Measurements from ENCODE around the gene RBM5.

Gene RBM5

GRCh38 chr3:50162034-50162883 is 73.5 kb downstream of the RBM5 start:
- no peak for DNase-seq

- no peak for DNase-seq
Observed at GRCh38 chr3:50163572-50164455, 75.1 kb downstream of the RBM5 start.

DNA sequence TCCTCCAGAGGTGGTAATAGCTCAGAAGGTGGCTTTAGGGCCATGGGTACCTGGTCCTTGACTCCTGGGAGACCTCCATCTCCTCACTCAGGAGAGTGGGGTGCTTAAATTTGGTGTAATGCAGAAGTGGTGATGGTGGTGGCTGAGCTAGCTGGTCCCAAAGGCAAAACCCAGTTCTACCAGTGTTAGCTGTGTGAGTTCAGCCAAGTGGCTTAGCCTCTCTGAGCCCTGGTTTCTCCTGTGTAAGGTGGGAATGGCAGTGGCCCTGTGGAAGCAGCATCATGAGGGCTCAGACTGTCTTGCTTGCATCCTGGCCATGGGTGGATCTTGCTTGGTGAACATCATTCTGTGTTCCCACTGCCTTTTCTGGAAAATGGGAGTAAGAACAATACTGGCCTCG is 75.8 kb downstream of the RBM5 start:
- DNase-seq: no peak

DNA sequence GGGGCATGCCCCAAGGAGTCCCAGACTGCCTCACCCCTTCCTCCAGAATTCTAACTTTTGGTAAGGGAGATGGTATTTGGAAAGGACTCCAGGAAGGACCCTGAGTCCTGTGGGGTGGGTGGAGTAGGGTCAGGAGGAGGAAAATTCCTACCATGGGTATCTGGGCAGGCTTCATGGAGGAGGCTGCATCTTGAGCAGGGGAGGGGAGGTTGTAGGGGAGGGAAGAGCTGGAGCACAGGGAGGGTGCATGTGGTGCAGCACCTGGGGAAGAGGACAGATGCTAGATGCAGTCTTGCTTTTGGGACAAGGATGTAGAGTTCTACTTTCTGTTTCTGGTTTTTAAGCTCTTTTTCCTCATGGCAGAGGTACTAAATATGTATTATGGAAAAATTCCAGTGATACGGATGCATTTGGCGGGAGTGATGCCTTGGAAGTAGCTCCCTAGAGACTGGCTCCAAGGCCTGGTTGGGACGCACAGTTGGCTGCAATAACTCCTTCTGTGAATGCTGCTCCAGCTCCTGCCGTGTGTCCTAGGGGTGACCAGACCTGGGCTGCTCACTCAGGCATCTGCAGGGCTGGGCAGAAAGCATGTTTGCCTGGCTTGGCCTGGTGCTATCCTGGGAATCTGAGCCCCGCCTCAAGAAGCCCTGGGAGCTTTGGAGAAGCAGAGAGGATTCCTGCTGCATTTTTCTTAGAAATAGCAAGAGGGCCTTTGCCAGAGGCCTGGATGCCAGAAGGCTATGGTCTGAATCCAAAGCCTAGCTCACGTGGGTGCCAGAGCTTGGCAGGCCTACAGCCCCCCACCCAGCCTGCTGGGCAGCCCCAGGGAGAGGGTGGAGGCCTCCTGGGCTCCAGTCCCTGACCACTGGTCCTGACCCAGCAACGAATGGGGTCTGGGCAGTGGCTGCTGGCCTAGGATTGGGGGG is 76.5 kb downstream of the RBM5 start:
- no peak for DNase-seq

DNA sequence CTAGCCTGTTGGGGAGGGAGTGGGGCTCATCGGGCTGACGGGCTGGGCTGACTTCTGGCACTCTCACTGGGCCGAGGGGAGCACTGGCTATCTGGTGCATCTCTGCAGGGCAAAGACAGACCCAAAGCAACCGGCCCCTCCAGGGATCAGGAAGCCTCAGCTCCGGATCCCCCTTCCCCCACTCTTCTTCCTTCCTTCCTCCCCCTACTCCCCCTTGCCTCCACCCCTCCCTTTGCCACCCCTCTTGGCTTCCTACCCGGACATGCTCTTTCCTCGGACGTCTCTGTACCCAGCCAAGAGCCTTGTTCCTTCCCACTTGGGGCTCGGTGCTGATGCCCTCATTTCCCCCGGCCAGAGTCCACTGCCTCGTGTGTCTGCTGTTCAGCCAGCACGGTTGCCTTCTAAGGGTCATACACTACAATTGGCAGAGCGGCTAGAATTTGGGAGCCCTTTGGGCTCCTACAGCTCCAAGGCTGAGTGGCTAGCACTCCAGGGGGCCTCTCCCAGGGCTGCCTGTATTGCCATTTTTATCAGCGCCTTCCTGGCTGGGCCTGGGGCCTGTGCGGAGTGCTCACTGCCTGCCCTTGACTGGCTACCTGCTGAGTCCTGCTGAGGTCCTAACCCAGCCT is 77.3 kb downstream of the RBM5 start:
- no peak for DNase-seq

DNA sequence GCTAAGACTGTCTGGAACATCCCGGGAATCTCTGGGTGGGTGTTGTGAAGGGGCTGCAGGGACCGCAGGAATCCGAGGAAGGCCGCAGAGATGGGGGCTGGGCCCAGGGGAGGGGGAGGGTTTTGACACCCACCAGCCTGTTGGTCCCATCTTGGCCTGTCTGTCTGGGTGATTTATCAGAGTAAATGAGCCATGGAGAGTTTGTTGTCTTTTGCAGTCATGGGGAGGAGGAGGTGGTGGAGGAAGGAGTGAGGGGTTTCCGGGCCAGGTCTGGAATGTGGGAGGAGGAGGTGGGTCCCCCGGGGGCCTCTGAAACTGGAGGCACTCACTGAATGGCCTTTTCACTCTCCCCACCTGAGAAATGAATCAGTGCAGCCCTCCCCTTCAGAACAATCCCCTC is 77.9 kb downstream of the RBM5 start:
- DNase-seq: no peak

DNA sequence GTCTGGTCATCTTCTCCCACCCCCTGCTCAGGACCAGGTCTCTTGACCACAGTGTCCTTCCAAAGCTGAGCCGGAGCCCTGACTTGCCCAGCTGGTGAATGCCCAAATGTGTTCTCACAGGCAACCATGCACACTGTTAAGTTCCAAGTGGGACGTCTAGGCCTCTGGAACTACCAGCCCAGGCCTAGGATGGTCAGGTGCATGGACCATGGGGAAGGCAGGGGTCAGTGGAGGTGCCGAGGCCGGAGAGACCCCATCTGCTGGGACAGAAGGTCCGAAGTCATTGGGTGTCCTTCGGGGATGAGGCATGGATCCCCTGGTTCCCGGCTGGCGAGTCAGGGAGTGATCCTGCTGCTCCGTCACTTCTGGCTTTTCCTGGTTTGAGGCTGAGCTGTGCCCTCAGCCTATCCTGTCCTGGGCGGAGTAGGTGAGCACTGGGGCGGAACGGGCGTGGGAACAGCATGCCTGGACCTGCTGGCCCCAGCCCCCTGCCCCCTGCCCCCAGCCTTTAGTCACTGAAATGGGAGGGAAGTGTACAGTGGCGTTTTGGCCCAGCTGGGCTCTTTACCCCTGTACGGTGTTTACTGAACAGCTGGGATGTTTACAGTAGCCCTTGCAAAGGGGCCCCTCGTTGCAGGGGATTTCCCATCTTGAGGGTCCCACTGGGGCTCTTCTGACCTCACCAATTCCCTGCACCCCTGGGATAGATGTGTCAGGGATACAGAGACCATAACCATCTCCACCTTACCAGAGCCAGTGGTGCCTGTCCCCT is 78.5 kb downstream of the RBM5 start:
- DNase-seq: no peak

DNA sequence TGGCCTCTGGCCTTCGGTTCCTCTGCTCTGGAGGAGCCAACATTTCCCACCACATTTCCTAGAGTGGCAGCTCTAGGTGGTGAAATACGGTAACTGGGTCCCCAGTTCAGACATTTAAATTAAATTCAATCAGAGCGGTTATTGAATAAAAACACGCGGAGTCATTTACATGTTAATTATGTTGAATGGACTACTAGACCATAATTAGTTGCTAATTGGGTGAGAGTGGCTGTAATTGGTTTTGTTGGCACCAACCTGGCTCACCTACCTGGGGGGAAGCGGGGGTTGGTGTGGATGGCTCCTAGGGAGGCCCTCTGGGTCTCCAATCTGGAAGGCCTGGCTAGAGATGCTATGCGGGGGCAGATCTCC is 79.1 kb downstream of the RBM5 start:
- no peak for DNase-seq

DNA sequence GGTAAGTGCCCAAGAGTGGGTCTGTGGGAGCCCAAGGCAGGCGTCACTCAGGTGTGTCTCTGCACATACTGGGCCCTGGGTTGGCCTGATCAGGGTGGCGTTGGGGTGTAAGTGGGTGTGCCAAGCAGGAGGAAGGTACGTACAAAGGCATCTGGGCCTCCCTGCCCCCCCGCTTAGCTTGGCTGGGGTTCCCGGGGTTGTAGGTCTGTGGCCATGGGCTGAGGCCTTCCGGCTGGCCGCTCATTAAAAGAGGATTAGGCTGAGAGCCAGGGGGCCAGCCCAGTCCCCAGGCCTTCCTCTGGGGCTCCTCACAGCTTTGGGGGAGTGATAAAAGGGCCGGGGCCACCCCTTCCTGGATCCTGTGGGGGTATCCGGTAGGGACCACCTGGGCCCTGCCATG is 79.7 kb downstream of the RBM5 start:
- DNase-seq: no peak
